A673 (cell line): ENCODE measurements around the gene TRPV2. TPM values are rescaled to one million over a fixed set of nuclear protein-coding genes. Genes with fewer than 3 reads are reported as not detected.

Source experiments
- BruUV-seq: library from RNA; stranded (reverse); fragments of 400-500 nt; replicated peaks from 2 replicates; lab custom pipeline; 2021; lab: Mats Ljungman, UMichigan
- CTCF ChIA-PET: fragments of 300-600 bp; sonication (Branson Sonifier 250); formaldehyde crosslinking; loops from one replicate; lab custom pipeline; 2022; ENCODE audit warnings: antibody characterized with exemption; lab: Charles Lee
- POLR2A ChIA-PET: fragments of 300-600 bp; sonication (Branson Sonifier 250); formaldehyde crosslinking; loops from one replicate; lab custom pipeline; 2022; ENCODE audit warnings: antibody characterized with exemption; ENCODE audit not compliant: low non-redundant PET; lab: Charles Lee
- DNase-seq: peaks from one replicate; pipeline ENCODE4 v3.0.0-alpha.2; 2015; ENCODE audit warnings: low spot score
- H3K27ac ChIP-seq: fragments of 200-600 bp; sonication (generic); 2 replicates; pipeline ENCODE4 v1.5.1; 2016; ENCODE audit warnings: mixed run types, low read depth, mild to moderate bottlenecking, mixed read lengths, antibody characterized with exemption, low read length; ENCODE audit not compliant: poor library complexity, severe bottlenecking
- H3K27me3 ChIP-seq: fragments of 200-600 bp; sonication (generic); replicated peaks from 2 replicates; pipeline ENCODE4 v1.6.1; 2017; ENCODE audit warnings: mixed run types, low read depth, mild to moderate bottlenecking, mixed read lengths, antibody characterized with exemption, low read length; ENCODE audit not compliant: insufficient read depth, poor library complexity
- H3K36me3 ChIP-seq: fragments of 200-600 bp; sonication (generic); 2 replicates; pipeline ENCODE4 v1.6.1; 2016; ENCODE audit warnings: mixed run types, mild to moderate bottlenecking, mixed read lengths, antibody characterized with exemption, low read length; ENCODE audit not compliant: insufficient read depth, poor library complexity, severe bottlenecking
- H3K4me1 ChIP-seq: fragments of 200-600 bp; sonication (generic); 2 replicates; pipeline ENCODE4 v1.6.1; 2017; ENCODE audit warnings: mixed run types, mild to moderate bottlenecking, mixed read lengths, antibody characterized with exemption, low read length; ENCODE audit not compliant: insufficient read depth, poor library complexity, severe bottlenecking
- H3K4me3 ChIP-seq: fragments of 200-600 bp; sonication (generic); 2 replicates; pipeline ENCODE4 v1.5.1; 2016; ENCODE audit warnings: low read depth, mixed run types, mild to moderate bottlenecking, mixed read lengths, low read length; ENCODE audit not compliant: poor library complexity, severe bottlenecking
- H3K9me3 ChIP-seq: fragments of 200-600 bp; sonication (generic); 2 replicates; pipeline ENCODE4 v1.6.1; 2016; ENCODE audit warnings: mixed run types, low read depth, mild to moderate bottlenecking, mixed read lengths, antibody characterized with exemption, low read length; ENCODE audit not compliant: poor library complexity, severe bottlenecking
- EZH2 ChIP-seq: fragments of 200-600 bp; sonication (generic); IDR thresholded peaks from 2 replicates; pipeline ENCODE4 v1.6.1; 2017; ENCODE audit warnings: borderline replicate concordance, low read depth, mild to moderate bottlenecking, mixed read lengths, antibody characterized with exemption, low read length; ENCODE audit not compliant: poor library complexity, severe bottlenecking
- intact Hi-C: fragments of 100-400 bp; cut with micrococcal nuclease; formaldehyde crosslinking; loops from one replicate; pipeline ENCODE4 v1.10.0; 2022; ENCODE audit not compliant: unreplicated experiment
- total RNA-seq: library from RNA; stranded (reverse); gene quantifications from 2 replicates; pipeline ENCODE4 v1.2.3, GENCODE V29; 2021
- TF ChIP-seq, protein P1 (sequence below): fragments of 300-800, 200-600 bp; sonication (generic); conservative IDR thresholded peaks from 2 replicates; pipeline ENCODE4 v1.5.1; 2017; ENCODE audit warnings: low read depth, mild to moderate bottlenecking, antibody characterized with exemption, low read length, moderate library complexity, mixed read lengths

The TRPV2 gene
- total RNA-seq, 1 experiment from 2014 or later = not detected

DNA sequence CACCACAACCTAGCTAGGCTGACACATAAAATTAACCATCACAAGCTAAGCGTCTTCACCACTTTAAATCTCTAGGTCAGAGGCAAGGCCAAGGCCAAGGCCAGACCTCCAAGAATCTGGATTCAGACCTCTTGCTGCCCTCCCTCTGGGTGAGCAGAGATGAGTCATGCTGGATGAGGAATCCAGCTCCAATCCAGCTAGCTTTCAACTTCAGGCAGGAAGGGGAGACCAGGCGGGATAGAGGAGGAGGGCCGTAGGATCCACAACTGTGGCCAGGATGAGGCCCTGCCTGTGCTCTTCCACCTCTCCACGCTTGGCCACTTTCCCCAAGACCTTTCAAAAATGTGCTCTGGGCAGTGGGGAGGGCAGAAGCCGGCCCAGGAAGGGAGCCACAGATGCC, 61.9 kb downstream of the TRPV2 start:
- intact Hi-C loops = no loop called here
- DNase-seq = no peak
- no TSS peak for BruUV-seq
- no peaks in the 10 kb centered on the region for H3K9me3 ChIP-seq
- TF ChIP-seq, protein P1, sequence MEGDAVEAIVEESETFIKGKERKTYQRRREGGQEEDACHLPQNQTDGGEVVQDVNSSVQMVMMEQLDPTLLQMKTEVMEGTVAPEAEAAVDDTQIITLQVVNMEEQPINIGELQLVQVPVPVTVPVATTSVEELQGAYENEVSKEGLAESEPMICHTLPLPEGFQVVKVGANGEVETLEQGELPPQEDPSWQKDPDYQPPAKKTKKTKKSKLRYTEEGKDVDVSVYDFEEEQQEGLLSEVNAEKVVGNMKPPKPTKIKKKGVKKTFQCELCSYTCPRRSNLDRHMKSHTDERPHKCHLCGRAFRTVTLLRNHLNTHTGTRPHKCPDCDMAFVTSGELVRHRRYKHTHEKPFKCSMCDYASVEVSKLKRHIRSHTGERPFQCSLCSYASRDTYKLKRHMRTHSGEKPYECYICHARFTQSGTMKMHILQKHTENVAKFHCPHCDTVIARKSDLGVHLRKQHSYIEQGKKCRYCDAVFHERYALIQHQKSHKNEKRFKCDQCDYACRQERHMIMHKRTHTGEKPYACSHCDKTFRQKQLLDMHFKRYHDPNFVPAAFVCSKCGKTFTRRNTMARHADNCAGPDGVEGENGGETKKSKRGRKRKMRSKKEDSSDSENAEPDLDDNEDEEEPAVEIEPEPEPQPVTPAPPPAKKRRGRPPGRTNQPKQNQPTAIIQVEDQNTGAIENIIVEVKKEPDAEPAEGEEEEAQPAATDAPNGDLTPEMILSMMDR = no peak
- no peak for TF ChIP-seq EZH2
- ChIA-PET CTCF (no interaction called here), POLR2A (no interaction called here)
- H3K27me3 ChIP-seq = no peaks in the 10 kb centered on the region
- H3K36me3 ChIP-seq = no peaks in the 10 kb centered on the region
- H3K27ac ChIP-seq = no peak overlapping the region
- H3K4me1 ChIP-seq = peaks cover 14% of the 10 kb centered on the region
- no peak overlapping the region for H3K4me3 ChIP-seq

DNA sequence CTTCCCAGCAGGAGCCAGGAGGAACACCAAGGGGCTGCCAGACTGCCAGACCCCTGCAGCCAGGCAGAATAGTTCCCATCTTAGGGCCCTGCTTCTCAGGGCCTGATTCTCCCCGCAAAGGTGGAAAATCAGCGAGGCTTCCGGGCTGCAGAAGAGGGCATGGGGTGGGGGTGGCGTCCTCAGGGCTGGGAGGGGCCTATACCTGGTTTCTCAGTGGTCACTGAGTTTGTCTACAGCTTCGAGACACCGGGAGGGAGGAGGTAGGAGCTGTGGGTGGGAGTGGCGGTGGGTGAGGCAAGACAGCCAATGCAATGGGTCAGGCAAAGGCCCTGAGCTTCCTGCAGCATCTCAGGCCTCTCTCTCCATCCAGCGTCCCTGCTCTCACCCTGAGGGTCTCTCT, 62.3 kb downstream of the TRPV2 start:
- H3K4me1 ChIP-seq = peaks cover 11% of the 10 kb centered on the region
- POLR2A ChIA-PET = no interaction called here
- H3K27ac ChIP-seq = no peak overlapping the region

DNA sequence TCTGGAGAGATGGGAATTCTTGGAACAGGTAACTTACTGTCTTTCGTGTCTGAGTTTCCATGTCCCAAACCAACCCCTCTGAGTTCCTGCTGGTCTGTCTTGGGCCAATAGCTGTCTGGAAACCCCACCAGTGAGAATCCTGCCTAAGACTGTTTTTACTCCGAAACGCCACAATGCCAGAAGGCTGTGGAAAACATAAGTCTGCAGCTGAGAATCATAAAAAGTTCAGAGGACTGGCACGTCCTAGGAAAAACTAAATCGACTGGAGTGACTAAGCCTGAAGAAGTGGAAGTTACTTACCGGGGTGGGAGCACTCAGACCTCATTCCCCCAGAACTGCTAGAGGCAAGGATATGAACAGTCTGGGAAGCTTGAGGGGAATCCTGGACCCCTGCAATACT, 63.3 kb downstream of the TRPV2 start:
- DNase-seq = no peak
- H3K27me3 ChIP-seq = no peaks in the 10 kb centered on the region
- TF ChIP-seq, protein P1 = no peak
- TF ChIP-seq EZH2 = no peak
- ChIA-PET CTCF (no interaction called here), POLR2A (no interaction called here)
- H3K4me1 ChIP-seq = peaks cover 1% of the 10 kb centered on the region
- H3K4me3 ChIP-seq = no peak overlapping the region
- no peak overlapping the region for H3K27ac ChIP-seq
- no peaks in the 10 kb centered on the region for H3K9me3 ChIP-seq
- intact Hi-C loops = no loop called here
- H3K36me3 ChIP-seq = no peaks in the 10 kb centered on the region
- BruUV-seq = no TSS peak

More for the DNA sequence above, 62.3 kb downstream of the TRPV2 start:
- no peaks in the 10 kb centered on the region for H3K27me3 ChIP-seq
- BruUV-seq = no TSS peak
- CTCF ChIA-PET = no interaction called here
- intact Hi-C loops = no loop called here
- no peaks in the 10 kb centered on the region for H3K9me3 ChIP-seq
- DNase-seq = no peak
- no peak for TF ChIP-seq EZH2
- TF ChIP-seq, protein P1 = no peak
- no peaks in the 10 kb centered on the region for H3K36me3 ChIP-seq
- H3K4me3 ChIP-seq = no peak overlapping the region
